DOHH2 (cell line): Measurements from ENCODE around the gene FAM20C.

Source experiments
- CTCF ChIP-seq: fragments of 200-600 bp; sonication (generic); IDR thresholded peaks from one replicate; pipeline ENCODE4 v1.5.1; 2014; ENCODE audit warnings: antibody characterized with exemption, mild to moderate bottlenecking, low read depth, low read length; ENCODE audit not compliant: poor library complexity, severe bottlenecking
- EZH2phosphoT487 ChIP-seq: fragments of 200-600 bp; sonication (generic); IDR thresholded peaks from 2 replicates; pipeline ENCODE4 v1.6.1; 2017; ENCODE audit warnings: borderline replicate concordance, mild to moderate bottlenecking, antibody characterized with exemption, low read length, moderate library complexity, mixed read lengths

DNA sequence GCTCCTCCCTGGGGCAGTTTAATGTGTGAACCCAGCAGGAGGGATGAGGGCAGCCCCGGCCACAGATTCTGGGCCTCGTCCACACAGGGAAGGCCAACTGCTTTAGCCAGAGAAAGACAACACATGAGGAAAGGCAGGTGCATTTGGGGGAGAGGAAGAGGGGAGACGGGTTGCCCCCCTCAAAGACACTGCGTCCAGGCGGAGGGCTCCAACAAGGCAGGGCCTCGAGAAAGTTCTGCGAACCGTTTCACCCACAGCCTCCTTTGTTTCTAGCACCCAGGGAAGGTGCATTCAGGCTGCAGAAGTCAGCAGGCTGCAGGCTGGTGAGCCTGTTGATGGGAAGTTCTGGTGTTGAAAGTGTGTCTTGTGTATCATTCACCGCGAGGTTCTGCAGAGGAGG lies 107.7 kb downstream of the FAM20C start:
- TF ChIP-seq CTCF (no peak), EZH2phosphoT487 (no peak)
